Activated T-cell treated with anti-CD3 and anti-CD28 coated beads, Interleukin-2, amount 50 U/mL, for 48 hours (primary cell): ENCODE data around the gene SMIM41.
A peak's percentile ranks its signal among the peaks of the same experiment; 100 is the strongest.
"Not testable (repeated sequence)": the region's sequence is repeated elsewhere in the genome, so short reads cannot be mapped to it uniquely, and the experiment has no call there.

Experiments
- DNase-seq, 2 experiments: peaks; one replicate each; pipeline ENCODE4 v3.0.0-alpha.2; 2020

The SMIM41 gene

DNA sequence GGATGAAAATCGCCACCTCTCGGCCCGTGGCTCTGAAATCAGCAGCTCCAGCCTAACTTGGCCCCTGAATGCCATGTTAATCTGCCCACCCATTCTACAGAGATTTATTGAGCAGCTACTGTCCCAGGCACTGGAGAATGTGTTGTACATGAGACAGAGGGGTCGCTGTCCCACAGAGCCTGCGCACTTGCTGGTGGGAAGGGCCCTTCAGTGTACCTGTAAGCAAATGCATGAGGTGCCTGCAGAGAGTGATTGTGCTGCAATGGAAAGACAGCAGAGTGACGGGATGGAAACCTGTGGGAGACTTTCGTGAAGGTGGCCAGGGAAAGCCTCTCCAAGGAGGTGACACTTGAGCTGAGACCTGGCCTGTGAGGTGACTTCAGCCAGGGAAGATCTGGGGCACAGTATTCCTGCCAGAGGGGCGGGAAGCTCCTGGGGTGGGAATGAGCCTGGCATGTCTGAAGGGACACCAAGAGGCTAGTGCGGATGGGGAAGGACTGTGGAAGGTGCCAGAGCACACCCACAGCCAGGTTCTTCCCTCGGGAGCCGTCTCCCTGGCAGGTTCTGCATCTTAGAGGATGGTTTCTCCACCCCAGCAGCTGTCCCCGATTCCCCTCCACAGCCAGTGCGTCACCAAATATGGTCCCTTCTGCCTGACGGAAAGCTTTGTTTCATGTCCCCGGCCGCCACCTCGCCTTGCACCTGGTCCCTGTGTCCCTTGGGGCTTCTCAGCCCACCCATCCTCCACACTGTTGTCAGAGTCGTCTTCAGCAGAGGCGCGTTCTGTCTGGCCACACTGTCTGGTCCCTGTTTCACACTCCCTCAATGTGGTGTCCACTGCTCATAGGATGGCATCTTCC, 8.7 kb downstream of the SMIM41 start:
- peak in 1 of 2 experiments; percentile 5 for DNase-seq

DNA sequence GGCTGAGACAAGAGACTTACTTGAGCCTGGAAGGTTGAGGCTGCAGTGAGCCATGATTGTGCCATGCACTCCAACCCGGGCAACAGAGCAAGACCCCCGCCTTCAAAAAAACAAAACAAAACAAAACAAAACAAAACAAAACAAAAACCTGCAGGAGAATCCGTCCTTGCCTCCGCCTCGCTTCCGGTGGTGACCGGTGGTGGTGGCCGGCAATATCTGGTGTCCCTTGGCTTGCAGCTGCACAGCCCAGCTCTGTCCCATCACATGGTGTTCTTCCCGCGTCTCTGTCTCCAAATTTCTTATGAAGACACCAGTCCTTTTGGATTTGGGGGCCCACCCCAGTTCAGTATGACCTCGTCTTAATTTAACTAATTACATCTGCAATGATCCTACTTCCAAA, 10.0 kb downstream of the SMIM41 start:
- peak in 1 of 2 experiments; percentile 2 for DNase-seq

DNA sequence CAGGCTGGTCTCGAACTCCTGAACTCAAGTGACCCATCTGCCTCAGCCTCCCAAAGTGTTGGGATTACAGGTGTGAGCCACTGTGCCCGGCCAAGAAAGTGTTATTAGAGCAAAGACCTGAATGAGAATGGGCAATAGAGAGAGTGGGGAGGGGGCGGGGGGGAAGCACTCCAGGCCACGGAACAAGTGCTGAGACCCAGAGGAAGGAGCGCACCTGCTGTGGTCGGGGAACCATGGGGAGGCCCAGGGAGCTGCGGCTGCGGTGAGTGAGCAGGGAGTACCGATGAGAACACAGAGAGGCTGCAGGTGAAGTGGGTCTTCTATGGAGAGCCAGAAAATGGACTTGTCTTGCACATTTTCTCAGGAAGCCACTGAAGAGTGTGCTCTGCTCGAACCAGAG, 10.8 kb downstream of the SMIM41 start:
- DNase-seq = peak in 1 of 2 experiments; percentile 11

- DNase-seq = no peak
These were observed 11.6 kb downstream of the SMIM41 start for GRCh38 chr12:52091061-52091460.

DNA sequence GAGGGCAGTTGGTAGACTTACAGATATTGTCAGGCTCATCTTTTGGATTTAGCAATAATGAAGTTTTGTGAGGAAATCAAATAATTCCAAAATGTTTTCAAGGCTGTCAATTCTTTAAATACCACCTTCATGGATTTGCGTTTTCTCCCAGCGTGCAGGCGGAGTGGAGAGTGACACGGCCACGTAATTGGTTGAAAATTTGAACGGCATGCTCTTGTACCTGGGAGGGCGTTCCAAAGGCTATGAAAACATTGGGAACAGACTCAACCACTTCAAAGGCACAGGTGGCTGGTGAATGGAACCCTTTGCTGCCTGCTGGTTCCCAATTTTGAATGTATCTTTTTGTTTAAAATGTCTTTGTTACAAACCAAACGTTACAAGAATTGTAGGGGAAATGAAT, 12.4 kb downstream of the SMIM41 start:
- DNase-seq = peak in 1 of 2 experiments; percentile 1

GRCh38 chr12:52093346-52093745, 13.8 kb downstream of the SMIM41 start:
- no peak for DNase-seq

- DNase-seq = no peak
These were observed 17.0 kb downstream of the SMIM41 start for GRCh38 chr12:52096332-52097044.

DNA sequence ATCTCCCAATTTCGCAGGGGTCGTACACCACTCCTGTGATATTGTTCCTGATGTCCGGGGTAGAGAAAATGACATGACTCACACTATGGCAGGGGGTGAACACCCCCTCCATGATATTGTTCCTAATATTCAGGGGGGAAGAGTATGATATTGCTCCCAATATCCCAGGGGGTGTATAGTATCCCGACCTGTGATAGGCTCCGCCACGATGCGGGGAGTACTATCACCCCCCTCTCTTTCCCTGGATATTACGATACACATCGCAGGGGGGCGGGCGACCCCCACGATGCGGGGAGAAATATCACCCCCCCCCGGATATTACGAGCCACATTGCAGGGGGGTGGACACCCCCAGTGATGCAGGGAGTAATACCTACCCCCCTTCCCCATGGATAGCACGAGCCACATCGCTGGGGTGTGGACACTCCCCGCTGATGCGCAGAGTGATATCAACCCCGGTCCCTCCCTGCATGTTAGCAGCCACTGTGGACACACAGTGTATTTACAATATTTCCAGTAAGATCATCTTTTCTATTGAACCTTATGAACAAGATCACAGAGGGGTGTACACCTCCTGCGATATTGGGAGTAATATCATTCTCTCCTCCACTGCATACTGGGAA, 17.7 kb downstream of the SMIM41 start:
- DNase-seq = peak in 1 of 2 experiments; percentile 22

- DNase-seq = not testable (repeated sequence)
These were observed 25.1 kb downstream of the SMIM41 start for GRCh38 chr12:52104431-52105089.

GRCh38 chr12:52116222-52117125, 37.0 kb downstream of the SMIM41 start:
- peak; percentile 68 to 76 for DNase-seq

- not testable (repeated sequence) for DNase-seq
These were observed 38.4 kb downstream of the SMIM41 start for GRCh38 chr12:52117806-52118475.

- peak; percentile 58 to 70 for DNase-seq
These were observed 40.1 kb downstream of the SMIM41 start for GRCh38 chr12:52119398-52120254.

DNA sequence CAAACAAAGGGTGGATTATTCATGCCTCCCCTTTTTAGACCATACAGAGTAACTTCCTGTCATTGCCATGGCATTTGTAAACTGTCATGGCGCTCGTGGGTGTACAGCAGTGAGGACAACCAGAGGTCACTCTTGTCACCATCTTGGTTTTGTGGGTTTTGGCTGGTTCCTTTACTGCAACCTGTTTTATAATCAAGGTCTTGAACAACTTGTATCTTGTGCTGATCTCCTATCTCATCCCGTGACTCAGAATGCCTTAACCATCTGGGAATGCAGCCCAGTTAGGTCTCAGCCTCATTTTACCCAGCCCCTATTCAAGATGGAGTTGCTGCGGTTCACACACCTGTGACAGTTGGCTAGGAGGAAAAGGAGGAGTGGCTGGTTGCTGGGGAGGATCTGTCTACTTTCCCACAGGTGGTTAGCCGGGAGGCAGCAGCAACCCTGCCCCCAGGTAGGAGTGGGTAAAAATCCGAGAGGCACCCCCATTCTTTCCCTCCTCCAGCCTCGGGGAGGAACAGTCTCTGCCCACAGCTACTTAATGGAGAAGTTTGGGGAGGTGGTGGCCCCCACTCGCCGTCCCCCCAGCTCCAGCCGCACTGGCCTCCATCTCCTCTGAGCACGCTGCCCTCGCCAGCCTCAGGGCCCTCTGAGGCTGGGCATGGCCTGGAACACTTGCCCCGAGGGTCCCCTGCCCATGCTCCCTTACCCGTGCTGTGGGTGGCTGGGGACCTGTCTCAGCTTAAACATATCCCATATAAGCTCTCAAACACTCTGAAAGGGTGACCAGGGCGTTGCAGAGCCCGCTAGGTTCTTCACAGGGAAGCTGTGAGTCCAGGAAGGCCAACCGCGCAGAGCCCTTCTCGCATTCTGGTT, 41.7 kb downstream of the SMIM41 start:
- no peak for DNase-seq

- peak; percentile 76 to 78 for DNase-seq
These were observed 42.5 kb downstream of the SMIM41 start for GRCh38 chr12:52121824-52122539.

GRCh38 chr12:52122540-52122871, 43.0 kb downstream of the SMIM41 start:
- DNase-seq = no peak

DNA sequence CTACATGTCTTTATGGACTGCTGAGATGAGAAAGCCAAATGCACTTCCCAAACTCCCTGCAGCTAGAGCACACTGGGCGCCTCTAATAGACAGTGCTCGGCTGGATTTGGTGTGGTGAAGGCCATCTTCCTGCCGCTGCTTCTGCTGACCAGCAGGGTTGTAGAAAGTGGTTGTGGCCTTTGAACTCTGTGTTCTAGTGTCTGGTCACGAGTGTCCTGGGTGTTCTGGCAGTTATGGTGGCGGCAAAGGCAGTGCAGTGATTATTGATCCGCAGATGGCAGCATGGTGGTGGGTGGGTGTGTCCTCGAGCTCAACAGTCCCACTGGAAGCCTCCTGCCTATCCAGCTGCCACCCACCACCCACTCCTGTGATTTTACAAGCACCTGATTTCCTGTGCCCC, 43.4 kb downstream of the SMIM41 start:
- no peak for DNase-seq

DNA sequence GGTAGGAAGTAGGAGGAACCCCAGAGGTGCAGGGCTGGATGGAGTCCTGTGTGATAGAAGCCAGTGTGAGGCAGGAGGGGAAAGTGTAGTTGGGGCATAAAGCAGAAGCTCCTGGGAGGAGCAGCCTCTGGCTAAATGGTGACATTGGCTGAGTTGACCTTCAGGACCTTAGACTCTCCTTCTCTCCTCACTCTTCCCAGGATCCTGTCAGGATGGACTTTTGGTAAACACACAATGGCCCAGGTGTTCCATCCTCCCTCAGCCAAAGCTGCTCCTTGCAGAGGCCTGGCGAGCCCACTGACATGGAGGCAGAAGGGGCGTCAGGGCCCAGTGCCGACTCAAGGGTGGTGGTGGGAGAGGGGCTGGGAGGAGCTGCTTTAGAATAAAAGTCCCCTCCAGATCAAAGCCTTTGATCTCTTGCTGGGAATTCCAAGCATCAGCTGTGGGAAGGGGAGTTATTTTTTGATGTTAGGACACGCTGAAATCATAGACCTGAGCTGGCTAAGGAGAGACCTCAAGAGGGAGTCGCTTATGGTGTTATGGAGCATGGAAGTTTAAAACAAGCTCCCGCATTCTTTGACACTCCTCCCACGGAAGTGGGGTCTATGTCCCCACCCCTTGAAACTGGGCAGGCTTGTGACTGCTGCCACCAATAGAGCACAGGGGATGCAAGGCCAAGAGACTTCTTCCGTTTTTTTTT, 44.1 kb downstream of the SMIM41 start:
- no peak for DNase-seq

GRCh38 chr12:52125476-52125900, 46.0 kb downstream of the SMIM41 start:
- no peak for DNase-seq
